GM19025 (cell line): ENCODE data around the gene WFDC12.

ENCODE experiments used
- ATAC-seq: cut with Tn5 transposase; IDR thresholded peaks from one replicate; pipeline ENCODE4 v1.9.1; 2021; ENCODE audit warnings: mild to moderate bottlenecking, low read depth, moderate library complexity; ENCODE audit not compliant: unreplicated experiment

WFDC12 gene

DNA sequence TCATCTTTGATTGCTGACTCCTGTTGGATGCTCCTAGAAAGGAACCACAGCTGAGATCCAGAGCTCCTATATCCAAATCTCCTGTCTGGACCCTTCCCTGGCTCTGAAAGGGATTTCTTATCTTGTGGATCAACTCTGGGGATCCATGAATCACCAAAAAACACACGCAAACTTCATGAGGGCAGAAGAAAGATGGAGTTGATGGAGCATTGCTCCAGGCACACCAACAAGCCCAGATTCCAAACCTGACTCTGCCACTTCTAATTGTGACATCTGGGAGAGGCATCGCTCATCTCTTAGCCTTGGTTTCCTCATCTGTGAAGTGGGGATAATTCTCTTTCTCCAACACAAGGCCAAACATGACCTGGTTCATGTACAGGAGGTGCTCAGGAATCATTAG lies 30.1 kb downstream of the WFDC12 start:
- ATAC-seq: no peak

DNA sequence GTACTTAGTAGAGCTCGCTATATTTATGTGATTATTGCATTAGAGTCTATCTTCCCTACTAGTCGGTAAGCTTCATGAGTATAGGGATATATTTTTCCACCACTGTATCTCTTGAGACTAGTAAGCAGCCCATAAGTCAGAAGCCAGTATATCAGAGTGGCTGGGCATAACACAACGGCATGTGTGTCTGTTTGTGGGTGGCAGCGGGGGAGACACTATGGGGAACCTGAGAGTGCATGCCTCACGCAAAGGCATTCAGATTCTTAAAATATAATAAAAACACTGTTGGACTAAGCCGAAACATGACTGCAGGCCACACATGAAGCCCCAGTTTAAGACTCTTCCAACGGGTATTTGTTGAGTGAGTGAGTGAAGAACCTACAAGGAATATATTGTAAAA lies 31.4 kb downstream of the WFDC12 start:
- ATAC-seq: no peak

DNA sequence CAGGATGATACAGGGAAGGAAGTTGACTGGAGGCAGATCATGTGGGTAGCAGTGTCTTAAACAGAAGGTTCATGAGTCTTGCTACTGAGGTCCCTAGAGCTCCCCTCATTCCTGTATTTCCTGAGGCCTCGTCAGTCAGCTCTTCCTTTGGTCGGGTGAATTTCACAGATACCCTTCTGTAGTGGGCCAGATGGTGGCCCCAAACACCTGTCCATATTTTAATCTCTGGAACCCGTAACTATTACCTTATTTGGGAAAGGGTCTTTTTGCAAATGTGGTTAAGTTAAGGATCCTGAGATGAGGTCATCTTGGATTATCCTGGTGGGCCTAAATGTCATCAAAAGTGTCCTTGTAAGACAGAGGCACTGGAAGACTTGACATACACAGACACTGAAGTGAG lies 32.9 kb downstream of the WFDC12 start:
- ATAC-seq: no peak

DNA sequence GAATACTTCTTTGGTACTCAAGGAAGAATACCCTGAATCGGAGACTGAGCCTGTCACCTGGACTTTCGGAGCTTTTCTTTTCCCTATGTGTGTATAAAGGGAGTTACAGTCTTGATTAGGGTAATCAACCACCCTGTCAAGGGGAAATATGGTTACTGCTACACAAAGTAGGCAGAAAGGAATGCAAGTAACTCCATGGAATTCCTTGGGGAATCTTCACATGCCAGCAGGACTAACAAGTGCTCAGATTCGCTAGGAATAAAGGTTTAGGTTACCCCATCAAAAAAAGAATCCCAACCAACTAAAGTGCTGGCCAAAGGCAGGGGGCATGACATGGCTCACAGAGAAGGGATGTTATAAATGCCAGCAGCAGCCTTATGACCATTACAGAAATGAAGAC lies 33.8 kb downstream of the WFDC12 start:
- no peak for ATAC-seq

DNA sequence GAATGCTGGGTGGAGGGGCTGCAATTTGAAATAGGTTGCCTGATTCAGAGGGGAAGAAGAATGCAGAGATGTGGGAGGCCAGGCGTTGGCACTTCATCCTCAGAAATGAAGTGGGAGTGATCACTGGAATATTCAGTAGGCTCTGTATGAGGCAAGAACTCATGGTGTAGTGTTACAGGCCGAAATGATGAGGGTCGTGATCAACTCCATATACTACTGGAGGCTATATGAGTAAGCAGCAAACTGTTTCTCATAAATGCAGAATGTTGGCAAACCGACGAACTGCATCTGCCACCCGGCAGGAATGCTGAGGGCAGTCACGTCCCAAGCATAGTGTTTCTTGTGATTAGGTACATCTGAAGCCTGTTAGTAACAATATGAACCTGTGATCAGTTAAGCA lies 36.0 kb downstream of the WFDC12 start:
- no peak for ATAC-seq

DNA sequence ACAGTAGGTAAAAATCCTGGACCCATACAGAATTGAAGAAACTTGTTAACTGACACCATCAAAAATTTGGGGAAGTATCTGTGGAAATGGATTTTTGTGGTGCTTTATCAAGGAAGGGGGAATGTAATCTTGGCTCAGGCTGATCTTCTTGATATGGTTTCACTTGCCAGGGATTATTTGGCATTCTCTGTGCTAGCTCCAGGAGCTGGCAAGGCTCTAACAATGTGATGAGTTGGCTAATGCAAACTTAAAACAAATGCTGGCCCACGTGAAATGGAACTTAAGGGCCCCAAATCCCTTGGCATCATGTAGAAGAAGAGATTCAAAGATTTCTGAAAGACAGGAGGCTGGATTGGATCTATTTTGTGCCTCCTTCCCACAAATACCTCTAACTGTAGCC lies 36.5 kb downstream of the WFDC12 start:
- no peak for ATAC-seq

GRCh38 chr20:45087097-45087790 lies 37.0 kb downstream of the WFDC12 start:
- no peak for ATAC-seq

- no peak for ATAC-seq
Measured at GRCh38 chr20:45085867-45086266, 38.4 kb downstream of the WFDC12 start.

DNA sequence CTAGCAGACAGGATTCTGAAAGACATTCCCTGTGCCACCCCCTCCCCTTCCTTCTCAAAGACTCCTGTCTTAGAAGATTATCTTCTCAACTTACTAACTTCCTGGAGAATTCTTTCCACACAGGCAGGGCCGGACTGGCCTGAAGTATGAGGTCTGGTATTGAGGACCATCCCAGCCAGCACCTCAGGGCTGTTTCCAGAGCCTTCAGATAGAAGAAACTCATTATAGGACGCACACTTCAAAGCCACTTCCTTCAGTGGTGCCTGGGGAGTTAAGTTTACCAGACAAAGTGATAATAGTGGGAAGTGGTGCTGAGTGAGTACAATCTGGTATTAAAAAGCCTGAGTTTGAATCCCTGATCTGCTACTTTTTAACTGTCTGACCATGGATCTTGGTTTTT lies 39.0 kb downstream of the WFDC12 start:
- no peak for ATAC-seq

DNA sequence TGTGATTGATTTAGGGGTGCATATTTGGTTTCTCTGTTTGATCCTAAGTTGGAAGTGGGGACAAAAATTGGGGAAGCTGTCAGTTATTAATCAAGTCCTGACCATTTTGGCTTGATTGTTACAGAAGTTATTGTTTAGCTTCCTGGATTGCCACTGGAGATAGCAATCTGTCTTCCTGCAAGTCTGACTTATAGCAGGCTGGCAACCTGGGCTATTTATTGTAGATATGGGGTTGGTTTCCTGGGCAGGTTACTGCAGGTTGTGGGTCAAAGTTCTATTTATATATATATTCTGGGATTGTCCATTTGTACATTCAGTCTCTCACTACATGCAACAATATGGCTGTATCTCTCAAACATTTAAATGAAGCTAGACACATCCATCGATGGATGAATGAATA lies 41.1 kb downstream of the WFDC12 start:
- ATAC-seq: no peak

DNA sequence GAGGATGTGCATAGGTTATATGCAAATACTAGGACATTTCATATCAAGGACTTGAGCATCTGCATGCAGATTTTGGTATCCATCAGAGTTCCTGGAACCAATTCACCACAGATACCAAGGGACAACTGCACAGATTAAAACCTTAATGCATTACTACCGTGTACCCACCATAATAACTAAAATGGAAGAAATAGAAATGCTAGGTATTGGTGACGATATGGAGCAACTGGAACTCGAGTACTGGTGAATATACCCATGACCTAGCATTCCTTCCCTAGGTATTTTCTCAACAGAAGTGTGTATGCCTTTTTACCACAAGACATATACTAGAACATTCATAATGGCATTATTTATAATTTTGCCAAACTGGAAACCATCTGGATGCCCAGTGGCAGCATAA lies 41.8 kb downstream of the WFDC12 start:
- no peak for ATAC-seq

DNA sequence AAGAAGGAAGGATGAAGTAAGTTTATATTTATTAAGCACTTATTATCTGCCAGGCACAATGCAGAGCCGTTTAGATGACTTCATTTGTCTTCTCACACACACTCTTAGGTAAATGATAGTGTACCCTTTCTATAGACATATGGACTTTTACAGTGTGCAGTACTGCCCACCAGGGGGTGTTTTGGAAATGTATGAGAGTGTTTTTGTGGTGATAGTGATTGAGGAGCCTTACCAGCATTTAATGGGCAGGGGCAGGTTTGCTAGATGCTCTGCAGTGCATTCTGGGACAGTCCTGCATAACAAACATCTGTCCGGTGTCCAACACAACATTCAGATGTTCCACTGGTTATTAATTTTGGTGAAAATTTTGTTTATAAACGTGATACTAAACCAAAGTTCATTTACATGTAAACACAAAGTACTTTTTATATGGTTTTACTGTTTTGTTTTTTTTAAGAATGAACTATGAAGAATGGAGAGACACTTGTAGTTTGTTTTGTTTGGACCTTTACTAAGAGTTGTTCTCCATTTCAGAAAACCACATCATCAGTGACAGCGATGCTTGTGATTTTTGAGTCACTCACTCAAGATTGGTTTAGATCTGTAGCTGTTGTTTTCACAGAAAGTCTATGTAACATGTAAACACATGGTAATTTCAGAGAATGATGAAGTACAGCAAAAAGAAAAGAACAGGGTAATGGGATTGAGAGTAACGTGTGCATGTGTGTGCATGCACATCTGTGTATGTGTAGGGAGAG lies 43.2 kb downstream of the WFDC12 start:
- no peak for ATAC-seq

DNA sequence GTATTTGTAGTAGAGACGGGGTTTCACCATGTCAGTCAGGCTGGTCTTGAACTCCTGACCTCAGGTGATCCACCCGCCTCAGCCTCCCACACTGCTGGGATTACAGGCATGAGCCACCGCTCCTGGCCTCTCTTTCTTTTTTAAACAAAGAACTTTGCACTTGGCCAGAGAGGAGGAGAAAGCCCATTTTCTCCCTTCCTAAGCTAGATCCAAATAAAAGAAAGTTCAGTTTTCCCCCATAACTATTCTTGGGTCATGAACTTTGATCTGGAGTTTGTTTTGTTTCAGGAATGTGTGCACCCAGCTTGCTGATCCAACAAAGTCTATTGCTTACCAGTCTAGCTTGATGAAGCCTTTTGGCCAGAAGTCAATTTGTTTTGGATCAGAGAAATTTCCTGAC lies 46.7 kb downstream of the WFDC12 start:
- no peak for ATAC-seq
